ENCODE data around the gene OPCML. TPM values are rescaled to one million over a fixed set of nuclear protein-coding genes. Genes with fewer than 3 reads are reported as not detected.

The OPCML gene
- total and polyA plus RNA-seq, 2 of the 13 experiments (the other 11 are each of a cell fraction or from before 2014, with no cell fraction given) = not detected

DNA sequence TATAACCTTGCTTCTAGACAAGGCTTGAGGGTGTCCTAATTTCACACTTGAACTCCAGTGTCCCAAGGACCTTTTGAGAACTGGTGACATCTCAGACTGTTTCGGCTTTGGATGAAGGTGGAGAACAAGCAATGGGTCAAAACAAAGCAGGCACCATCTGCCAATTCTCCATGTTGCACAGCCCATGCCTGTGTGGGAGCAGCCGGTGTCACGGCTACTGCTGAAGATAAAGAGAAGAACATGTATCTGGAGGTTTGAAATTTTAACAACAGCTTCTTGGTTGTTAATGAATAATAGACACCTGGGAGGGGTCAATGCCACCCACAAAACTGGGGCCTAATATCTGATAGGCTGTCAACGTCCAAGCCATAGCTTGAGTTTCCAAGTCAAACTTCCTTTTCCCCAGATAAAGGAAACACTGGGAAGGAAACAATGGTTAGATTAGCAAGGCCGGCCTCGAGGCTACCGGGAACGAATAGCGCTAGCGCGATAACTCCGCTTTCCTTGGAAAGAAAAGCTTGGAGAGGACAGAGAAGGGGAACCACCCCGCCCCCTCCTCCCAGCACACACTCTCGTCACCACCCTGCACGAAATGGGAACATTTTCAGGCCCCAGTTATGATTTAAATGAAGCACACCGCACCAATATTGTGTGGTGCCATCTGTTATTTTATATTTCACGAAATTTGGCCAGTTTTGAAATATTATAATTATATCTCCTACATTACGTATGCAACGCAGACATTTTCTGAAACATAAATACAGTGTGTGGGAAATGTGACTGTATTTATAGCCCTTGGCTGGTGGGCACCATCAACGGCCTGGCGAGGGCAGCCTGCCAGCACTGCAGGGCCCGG, 21.8 kb upstream of the OPCML start (continued):
- TF ChIP-seq ZNF557 (CRISPR knock-in tag; IDR thresholded peaks at IDR 0.05) = no peak
- TF ChIP-seq, protein P1, sequence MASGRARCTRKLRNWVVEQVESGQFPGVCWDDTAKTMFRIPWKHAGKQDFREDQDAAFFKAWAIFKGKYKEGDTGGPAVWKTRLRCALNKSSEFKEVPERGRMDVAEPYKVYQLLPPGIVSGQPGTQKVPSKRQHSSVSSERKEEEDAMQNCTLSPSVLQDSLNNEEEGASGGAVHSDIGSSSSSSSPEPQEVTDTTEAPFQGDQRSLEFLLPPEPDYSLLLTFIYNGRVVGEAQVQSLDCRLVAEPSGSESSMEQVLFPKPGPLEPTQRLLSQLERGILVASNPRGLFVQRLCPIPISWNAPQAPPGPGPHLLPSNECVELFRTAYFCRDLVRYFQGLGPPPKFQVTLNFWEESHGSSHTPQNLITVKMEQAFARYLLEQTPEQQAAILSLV (CRISPR knock-in tag; IDR thresholded peaks at IDR 0.05; ENCODE audit: borderline replicate concordance) = no peak

DNA sequence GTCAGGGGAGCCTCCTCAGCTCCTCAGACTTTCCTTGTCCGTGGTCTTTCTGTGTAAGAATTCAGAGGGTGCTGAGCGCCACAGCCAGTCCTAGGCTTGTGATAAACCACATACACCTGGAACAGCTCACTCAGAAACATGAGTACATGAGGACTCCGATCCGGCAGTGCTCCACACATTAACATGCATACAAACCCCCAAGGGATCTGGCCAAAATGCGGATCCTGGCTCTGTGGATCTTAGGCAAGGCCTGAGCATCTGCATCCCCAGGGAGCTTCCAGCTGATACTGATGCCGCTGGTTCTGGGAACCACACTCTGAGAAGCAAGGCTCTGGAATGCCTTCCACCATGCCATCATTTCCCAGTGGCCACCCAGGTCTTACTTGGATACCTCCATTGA, 20.6 kb upstream of the OPCML start:
- BruUV-seq (replicated peaks) = no TSS peak
- no peaks in the 10 kb centered on the region for H4K20me1 ChIP-seq (ENCODE audit: insufficient read depth, low read length)
- H3K9me3 ChIP-seq (ENCODE audit: low read length) = no peaks in the 10 kb centered on the region
- no peak overlapping the region for H3K9ac ChIP-seq (ENCODE audit: insufficient read depth, low read depth, low read length)
- no peaks in the 10 kb centered on the region for H3K4me1 ChIP-seq (ENCODE audit: insufficient read depth, low read length)
- no peak for DNase-seq (ENCODE audit: low spot score)
- H3K27ac ChIP-seq (ENCODE audit: extremely low read length, insufficient read depth, low read length) = no peak overlapping the region
- H3K36me3 ChIP-seq (replicated peaks in 1 of 2; ENCODE audit: control insufficient read depth in 1 of 2, insufficient read depth in 2 of 2, low read length in 2 of 2) = no peaks in the 10 kb centered on the region
- H3K27me3 ChIP-seq (ENCODE audit: control insufficient read depth in 1 of 2, insufficient read depth in 2 of 2, low read length in 2 of 2) = no peaks in the 10 kb centered on the region; a peak in 1 of 5 replicates
- in situ Hi-C loops (cut with HindIII; ENCODE audit: extremely low pct_ligation_motif_present, low pct_unique_long_range_greater_than_20kb) (no loop called here), intact Hi-C loops (cut with micrococcal nuclease; ENCODE audit: unreplicated experiment) (no loop called here)
- WGBS (ENCODE audit: low lambda C conversion rate) = 28% methylated on average over 4 of the region's 6 CpGs
- H3K4me2 ChIP-seq (ENCODE audit: low read depth, low read length) = no peak overlapping the region
- no peaks in the 10 kb centered on the region for H3K79me2 ChIP-seq (ENCODE audit: insufficient read depth, low read length)
- no peak for FAIRE-seq
- no peak overlapping the region for H3K4me3 ChIP-seq (replicated peaks in 1 of 3; ENCODE audit: insufficient read depth in 1 of 3, low read depth in 2 of 3, low read length in 3 of 3)
- no peak for ATAC-seq
- POLR2A ChIA-PET = no interaction called here
- H2AFZ ChIP-seq (ENCODE audit: low read length) = no peak overlapping the region
- no peak for TF ChIP-seq MED8 (CRISPR knock-in tag; IDR thresholded peaks at IDR 0.05; ENCODE audit: insufficient replicate concordance)
- TF ChIP-seq, protein P2, sequence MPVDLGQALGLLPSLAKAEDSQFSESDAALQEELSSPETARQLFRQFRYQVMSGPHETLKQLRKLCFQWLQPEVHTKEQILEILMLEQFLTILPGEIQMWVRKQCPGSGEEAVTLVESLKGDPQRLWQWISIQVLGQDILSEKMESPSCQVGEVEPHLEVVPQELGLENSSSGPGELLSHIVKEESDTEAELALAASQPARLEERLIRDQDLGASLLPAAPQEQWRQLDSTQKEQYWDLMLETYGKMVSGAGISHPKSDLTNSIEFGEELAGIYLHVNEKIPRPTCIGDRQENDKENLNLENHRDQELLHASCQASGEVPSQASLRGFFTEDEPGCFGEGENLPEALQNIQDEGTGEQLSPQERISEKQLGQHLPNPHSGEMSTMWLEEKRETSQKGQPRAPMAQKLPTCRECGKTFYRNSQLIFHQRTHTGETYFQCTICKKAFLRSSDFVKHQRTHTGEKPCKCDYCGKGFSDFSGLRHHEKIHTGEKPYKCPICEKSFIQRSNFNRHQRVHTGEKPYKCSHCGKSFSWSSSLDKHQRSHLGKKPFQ (CRISPR knock-in tag; IDR thresholded peaks at IDR 0.05; ENCODE audit: insufficient replicate concordance) = no peak
- TF ChIP-seq PCBP2 (optimal IDR thresholded peaks at IDR 0.05; ENCODE audit: low read depth, low read length, poor library complexity, severe bottlenecking) = no peak
- no peak for TF ChIP-seq FOXJ3 (CRISPR knock-in tag; IDR thresholded peaks at IDR 0.05; ENCODE audit: borderline replicate concordance)
- TF ChIP-seq CREB1 (IDR thresholded peaks at IDR 0.05) = no peak
- TF ChIP-seq CREB1 (CRISPR knock-in tag; IDR thresholded peaks at IDR 0.05) = no peak
- TF ChIP-seq, protein P3, sequence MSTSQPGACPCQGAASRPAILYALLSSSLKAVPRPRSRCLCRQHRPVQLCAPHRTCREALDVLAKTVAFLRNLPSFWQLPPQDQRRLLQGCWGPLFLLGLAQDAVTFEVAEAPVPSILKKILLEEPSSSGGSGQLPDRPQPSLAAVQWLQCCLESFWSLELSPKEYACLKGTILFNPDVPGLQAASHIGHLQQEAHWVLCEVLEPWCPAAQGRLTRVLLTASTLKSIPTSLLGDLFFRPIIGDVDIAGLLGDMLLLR (CRISPR knock-in tag; IDR thresholded peaks at IDR 0.05) = no peak
- no peak for TF ChIP-seq MLLT10 (CRISPR knock-in tag; IDR thresholded peaks at IDR 0.05)
- TF ChIP-seq RFX3 (CRISPR knock-in tag; IDR thresholded peaks at IDR 0.05) = no peak
- no peak for TF ChIP-seq ESRRA (CRISPR knock-in tag; IDR thresholded peaks at IDR 0.05; ENCODE audit: low read depth)
- CTCF ChIA-PET (ENCODE audit: low intra/inter-chr PET ratio, low total read pairs) = no interaction called here

Data from HepG2 (cell line).